HG02870 (cell line): ENCODE results near the gene GINS2.

Source experiments
- ATAC-seq: cut with Tn5 transposase; IDR thresholded peaks from one replicate; pipeline ENCODE4 v1.9.1; 2021; ENCODE audit warnings: mild to moderate bottlenecking, moderate library complexity; ENCODE audit not compliant: unreplicated experiment

The GINS2 gene

DNA sequence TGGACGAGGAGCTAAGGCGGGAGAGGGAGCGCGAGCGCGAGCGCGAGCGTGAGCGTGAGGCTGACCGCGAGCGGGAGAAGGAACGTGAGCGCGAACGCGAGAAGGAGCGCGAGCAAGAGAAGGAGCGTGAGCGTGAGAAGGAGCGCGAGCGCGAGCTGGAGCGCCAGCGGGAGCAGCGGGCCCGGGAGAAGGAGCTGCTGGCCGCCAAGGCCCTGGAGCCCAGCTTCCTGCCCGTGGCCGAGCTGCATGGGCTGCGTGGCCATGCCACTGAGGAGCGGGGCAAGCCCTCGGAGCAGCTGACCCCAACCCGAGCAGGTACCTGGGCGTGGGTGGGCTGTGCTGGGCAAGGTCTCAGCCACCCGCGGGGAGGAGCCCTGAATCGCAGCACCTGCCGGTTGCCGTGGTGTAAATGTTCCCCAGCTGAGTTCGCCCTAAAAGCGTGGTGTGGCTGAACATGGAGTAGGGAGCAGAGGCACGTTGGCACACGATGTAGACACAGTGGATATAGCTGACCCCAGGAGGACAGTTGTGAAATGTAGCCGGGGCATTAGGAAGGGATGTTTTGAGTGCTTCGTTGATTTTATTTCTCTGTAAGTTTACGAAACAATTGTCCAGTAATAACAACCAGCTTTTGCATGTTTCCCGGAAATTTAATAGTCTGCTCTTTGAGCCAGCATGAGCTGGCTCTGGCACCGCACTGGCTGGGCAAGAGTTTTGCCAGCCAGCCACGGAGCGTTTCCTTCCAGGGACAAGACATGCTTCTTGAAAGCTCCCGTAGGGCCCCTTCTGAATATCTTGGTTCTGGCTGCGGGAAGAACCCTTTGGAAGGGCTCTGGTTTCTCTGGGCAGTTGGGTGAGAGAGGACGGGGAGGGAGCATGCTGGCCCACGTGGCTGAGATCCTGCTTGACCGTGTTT is 32.1 kb downstream of the GINS2 start:
- ATAC-seq, result no peak

GRCh38 chr16:85655216-85656129 is 33.3 kb downstream of the GINS2 start:
- ATAC-seq, result no peak

GRCh38 chr16:85654251-85655095 is 34.3 kb downstream of the GINS2 start:
- ATAC-seq, result no peak

DNA sequence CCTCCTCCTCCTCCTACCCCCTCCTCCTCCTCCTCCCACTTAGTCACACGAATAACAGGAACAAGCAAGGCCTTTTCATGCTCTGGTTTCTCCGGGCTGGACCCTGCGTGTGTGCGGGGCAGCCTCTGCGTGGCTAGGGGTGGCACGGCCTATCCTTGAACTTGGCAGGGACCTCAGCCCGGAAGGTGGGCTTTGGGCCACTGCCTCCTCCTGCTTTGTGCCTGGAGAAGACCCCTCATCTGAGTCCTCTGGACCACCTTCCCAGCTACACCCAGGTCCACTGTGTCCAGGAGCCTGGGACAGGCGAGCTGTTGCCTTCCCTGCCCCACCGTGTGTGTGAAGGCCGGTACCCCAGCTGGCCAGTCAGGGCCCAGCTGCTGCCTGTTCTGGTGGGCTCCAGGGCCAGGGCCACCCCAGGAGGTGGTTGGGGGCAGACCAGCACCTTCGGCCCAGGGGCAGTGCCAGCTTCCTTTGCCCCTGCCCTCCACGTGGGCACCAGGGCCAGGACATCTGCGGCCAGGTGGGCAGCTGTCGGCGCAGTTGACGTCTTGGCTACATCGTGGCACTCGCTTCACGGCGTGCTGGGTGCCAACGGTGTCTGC is 35.4 kb downstream of the GINS2 start:
- ATAC-seq, result no peak

DNA sequence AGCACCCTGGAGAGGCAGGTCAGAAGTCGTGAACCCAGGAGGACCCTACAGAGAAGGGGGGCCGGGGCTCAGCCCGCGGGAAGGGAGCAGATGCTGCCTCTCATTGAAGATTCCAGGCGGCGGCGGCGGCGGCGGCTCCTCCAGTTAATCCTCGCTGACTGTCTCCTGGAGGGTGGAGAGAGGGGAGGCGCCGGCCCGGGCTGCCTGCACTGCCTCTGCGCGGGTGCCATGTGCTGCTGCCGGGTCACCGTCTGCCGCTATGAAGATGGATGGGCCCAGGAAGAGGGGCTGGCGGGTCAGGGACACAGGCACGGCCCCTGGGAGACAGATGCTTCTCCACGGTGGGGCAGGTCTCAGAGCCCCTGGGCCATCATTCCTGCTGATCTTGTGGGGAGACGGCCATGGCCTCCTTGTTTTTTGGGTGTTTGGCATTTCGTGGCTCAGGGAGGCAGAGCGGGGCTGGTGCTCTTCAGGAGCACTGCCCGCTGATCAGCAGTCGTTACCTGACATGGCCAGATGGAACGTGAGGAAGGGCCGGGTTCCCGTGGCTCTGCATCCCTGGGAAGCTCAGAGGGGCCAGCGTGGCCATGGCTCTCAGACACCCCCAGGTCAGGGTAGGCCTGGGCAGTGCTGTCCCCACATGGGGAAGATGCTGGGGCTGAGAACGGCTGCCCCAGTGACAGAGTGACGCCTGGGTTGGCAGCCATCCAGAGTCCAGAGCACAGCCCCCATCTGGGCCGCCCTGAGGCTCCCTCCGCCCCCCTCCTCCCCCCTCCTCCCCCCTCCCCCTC is 36.1 kb downstream of the GINS2 start:
- ATAC-seq, result no peak

DNA sequence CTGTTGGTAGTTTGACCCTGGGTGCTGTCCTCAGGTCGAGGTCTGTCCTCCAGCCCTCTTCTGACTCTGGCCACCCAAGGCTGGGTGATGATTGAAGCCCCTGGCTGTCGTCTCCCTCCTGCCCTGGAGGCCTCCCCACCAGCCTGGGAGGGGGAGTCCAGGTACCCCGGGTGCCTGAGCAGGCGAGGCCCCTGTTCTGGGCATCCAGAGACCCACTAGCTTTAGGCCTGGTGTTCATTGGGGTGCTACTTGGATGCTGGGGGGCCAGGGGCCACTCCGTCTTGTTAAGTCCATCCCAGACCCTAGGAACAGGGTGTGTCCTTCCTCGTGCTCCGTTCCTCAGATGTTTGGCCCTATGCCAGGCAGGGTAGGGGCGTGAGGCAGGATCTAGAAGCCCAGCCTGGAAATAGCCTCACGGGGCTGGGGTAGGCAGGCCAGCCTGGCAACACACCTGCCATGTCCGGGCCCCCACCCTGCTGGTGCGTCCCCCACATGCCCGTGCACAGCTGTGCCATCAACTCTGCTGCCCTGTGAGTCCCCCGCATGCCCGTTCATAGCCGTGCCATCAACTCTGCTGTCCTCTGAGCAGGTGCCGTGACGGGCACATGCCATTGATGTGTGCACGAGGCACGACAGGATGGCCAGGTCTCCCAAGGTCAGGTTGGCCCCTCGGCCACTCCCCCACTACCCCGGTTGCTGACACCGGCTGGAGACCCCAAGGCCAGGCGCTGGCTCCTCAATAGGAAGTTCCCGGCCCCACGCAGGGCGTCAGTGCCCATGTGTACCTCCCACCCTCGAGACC is 36.9 kb downstream of the GINS2 start:
- no peak for ATAC-seq

- no peak for ATAC-seq
Observed at GRCh38 chr16:85650844-85651628, 37.7 kb downstream of the GINS2 start.

DNA sequence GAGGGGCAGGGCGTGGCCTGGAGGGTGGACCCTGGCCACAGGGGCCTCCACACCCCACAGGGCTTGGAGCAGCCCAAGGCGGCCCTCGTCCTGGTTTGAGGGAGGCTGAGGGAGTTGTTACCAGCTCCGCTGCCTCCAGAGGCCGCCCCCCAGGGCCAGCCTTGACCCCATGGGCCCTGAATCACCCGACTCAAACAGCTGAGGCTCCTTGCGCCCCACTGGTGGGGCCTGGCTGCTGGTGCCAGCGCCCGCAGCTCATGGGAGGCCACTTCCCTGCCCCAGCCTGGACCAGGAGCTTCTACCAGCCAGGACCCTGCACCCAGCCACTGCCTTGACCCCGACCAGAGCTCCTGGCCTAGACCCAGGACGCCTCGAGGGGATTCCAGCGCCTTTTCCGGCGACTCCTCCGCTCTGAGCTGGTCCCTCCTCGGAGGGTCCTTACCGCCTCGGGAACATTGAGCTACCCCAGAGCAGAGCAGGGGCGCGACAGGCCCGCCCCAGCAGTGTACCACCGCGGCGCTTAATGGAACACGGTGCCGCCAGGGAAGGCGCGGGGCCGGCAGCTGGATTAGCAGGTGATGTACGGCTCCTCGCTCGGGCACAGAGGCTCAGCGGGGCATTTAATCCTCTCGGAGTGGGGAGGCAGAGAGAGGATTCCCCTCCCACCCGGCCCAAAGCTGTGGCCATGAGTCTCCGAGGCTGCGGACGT is 38.5 kb downstream of the GINS2 start:
- ATAC-seq, result no peak

GRCh38 chr16:85649411-85650134 is 39.2 kb downstream of the GINS2 start:
- no peak for ATAC-seq

GRCh38 chr16:85648805-85649204 is 39.9 kb downstream of the GINS2 start:
- no peak for ATAC-seq

DNA sequence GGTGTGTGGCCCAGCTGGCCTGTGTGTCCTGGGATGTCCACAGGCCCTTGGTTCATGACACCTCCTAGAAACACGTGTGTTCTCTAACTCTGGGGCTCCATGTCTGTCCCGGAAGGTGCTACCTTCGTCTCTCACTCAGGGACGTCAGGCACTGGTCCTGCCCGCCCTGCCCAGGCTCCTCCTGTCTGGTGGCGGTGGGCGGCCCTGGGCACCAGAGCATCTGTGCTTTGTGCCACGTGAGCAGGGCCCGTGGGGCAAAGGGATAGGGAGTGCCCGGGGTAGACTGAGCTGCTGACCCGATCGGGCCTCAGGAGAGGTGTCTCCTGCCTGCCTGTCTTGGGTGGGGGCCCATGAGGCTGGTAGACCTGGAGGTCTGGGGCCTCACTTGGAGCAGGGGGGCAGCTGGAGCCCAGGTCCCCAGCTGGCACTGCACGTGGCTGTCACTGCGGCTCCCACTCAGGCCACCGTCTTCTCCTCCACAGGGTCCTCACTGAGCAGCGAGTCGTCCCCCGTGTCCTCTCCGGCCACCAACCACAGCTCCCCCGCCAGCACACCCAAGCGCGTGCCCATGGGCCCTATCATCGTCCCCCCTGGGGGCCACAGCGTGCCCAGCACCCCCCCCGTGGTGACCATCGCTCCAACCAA is 40.6 kb downstream of the GINS2 start:
- ATAC-seq, result no peak

- ATAC-seq, result no peak
Observed at GRCh38 chr16:85646976-85647375, 41.8 kb downstream of the GINS2 start.

- no peak for ATAC-seq
Observed at GRCh38 chr16:85646358-85646907, 42.3 kb downstream of the GINS2 start.

DNA sequence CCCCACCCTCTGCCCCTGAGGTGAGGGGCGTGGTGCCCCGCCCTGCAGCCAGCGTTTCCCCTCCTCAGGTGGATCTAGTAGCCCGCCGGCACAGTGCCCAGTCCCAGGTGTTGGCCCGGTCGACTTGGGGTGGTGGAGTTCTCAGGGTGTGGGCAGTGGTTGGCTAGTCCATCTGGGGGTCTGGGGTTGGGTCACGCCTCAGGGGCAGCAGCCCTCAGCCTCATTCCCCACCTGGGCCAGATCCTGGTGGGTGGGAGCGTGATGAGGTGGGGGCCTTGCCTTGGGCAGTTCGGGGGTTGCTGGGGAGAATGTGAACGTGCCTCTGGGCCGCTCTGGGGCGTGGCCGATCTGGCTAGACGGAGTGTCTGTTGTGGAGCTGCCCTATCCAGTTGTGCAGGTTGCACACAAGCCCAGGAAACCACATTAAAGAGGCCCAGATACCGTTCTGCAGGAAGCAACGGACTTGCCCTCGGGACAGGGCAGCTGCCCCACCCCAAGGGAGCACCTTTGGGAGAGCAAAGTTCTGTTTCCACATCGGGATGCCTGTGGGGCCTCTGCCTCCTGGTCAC is 43.6 kb downstream of the GINS2 start:
- no peak for ATAC-seq

DNA sequence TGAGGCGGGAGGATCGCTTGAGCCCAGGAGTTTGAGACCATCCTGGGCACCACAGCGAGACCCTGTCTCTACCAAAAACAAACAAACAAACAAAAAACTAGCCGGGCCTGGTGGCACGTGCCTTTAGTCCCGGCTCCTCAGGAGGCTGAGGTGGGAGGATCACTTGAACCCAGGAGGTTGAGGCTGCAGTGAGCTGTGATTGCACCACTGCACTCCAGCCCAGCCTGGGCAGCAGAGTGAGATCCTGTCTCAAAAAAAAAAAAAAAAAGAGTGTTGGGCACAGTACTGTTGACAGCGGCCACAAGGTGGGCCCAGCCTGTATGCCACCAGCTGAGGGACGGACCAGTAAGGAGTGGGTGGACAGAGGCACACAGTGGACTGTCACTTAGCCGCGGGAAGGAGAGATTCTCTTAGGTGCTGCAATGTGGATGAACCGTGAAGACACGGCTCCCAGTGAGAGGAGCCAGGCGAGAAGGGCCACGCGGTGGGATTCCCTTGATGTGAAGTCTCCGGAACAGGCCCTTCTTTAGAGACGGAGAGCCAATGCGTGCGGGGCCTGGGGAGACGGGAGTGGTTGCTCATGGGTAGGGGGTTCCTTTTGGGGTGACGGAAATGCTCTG is 44.6 kb downstream of the GINS2 start:
- ATAC-seq, result no peak
